ENCODE data around the gene ALDH1L1.

DNA sequence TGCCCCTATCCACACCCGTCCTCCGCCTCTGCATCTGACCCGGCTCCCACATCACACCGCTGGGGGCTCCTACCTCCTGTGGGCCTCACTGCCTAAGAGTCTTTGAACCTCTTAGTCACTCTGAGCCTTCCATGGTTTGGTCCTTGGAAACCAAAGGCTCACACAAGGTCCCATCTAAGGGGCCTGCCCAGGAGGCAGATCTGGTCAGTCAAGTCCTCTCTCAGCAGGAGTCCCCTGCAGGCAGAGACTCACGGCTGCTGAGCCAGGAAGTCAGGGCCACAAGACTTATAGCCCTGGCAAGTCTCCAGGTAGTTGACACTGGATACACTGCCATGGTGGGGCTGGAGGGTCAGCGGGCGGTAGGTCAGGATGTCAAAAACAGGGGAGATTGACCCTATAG, 31.2 kb upstream of the ALDH1L1 start:
- TF ChIP-seq, protein P1, sequence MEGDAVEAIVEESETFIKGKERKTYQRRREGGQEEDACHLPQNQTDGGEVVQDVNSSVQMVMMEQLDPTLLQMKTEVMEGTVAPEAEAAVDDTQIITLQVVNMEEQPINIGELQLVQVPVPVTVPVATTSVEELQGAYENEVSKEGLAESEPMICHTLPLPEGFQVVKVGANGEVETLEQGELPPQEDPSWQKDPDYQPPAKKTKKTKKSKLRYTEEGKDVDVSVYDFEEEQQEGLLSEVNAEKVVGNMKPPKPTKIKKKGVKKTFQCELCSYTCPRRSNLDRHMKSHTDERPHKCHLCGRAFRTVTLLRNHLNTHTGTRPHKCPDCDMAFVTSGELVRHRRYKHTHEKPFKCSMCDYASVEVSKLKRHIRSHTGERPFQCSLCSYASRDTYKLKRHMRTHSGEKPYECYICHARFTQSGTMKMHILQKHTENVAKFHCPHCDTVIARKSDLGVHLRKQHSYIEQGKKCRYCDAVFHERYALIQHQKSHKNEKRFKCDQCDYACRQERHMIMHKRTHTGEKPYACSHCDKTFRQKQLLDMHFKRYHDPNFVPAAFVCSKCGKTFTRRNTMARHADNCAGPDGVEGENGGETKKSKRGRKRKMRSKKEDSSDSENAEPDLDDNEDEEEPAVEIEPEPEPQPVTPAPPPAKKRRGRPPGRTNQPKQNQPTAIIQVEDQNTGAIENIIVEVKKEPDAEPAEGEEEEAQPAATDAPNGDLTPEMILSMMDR (IDR thresholded peaks at IDR 0.05): no peak
- TF ChIP-seq POLR2AphosphoS5 (IDR thresholded peaks at IDR 0.05): no peak

Measured in transverse colon (tissue), 4 donors.